IMR-90 (cell line): ENCODE results near the gene DOCK4. TPM values are rescaled to one million over a fixed set of nuclear protein-coding genes. Genes with fewer than 3 reads are reported as not detected.

ENCODE experiments used
- ATAC-seq: fragments of 200-7000 bp; cut with Tn5 transposase; 2 replicates; pipeline ENCODE4 v1.9.1; 2020; ENCODE audit warnings: low read depth, mild to moderate bottlenecking, moderate library complexity
- BruUV-seq: library from RNA; stranded (reverse); fragments of 400-500 nt; replicated peaks from 2 replicates; lab custom pipeline; 2021; lab: Mats Ljungman, UMichigan
- CTCF ChIA-PET: fragments of 300-600 bp; formaldehyde crosslinking; extraction: SDS; loops from one replicate; lab custom pipeline; 2021; ENCODE audit warnings: antibody characterized with exemption; lab: Yijun Ruan, JAX
- POLR2A ChIA-PET: fragments of 300-600 bp; sonication (Branson Sonifier 250); formaldehyde crosslinking; loops from one replicate; lab custom pipeline; 2022; ENCODE audit warnings: antibody characterized with exemption; ENCODE audit not compliant: unreplicated experiment; lab: Charles Lee
- DNase-seq: peaks from one replicate; pipeline ENCODE4 v3.0.0; 2013
- H2AFZ ChIP-seq: replicated peaks from 2 replicates; pipeline ENCODE3; 2013; ENCODE audit warnings: low read length, mild to moderate bottlenecking; ENCODE audit not compliant: poor library complexity
- H2AK5ac ChIP-seq: 2 replicates; pipeline ENCODE4 v1.6.1; 2013; ENCODE audit warnings: low read depth, low read length, inconsistent platforms
- H2AK9ac ChIP-seq: replicated peaks from 2 replicates; pipeline ENCODE3; 2013; ENCODE audit warnings: mild to moderate bottlenecking, low read depth, low read length, moderate library complexity; ENCODE audit not compliant: poor library complexity
- H2BK120ac ChIP-seq: 2 replicates; pipeline ENCODE4 v1.6.1; 2013; ENCODE audit warnings: low read depth, low read length, inconsistent platforms
- H2BK15ac ChIP-seq: 3 replicates; pipeline ENCODE4 v1.6.1; 2013; ENCODE audit warnings: low read depth, low read length, inconsistent platforms
- H2BK20ac ChIP-seq: 2 replicates; pipeline ENCODE4 v1.6.1; 2013; ENCODE audit warnings: low read depth, mild to moderate bottlenecking, inconsistent platforms, low read length, moderate library complexity
- H2BK5ac ChIP-seq: 2 replicates; pipeline ENCODE4 v1.6.1; 2013; ENCODE audit warnings: mild to moderate bottlenecking, low read depth, low read length, inconsistent platforms; ENCODE audit not compliant: poor library complexity, severe bottlenecking
- H3K14ac ChIP-seq: replicated peaks from 2 replicates; pipeline ENCODE4 v1.6.1; 2013; ENCODE audit warnings: low read depth, low read length, inconsistent platforms
- H3K18ac ChIP-seq: 2 replicates; pipeline ENCODE4 v1.6.1; 2013; ENCODE audit warnings: low read depth, low read length, control low read depth
- H3K23ac ChIP-seq: 2 replicates; pipeline ENCODE4 v1.6.1; 2013; ENCODE audit warnings: low read depth, low read length, inconsistent platforms
- H3K27ac ChIP-seq: 2 replicates; pipeline ENCODE4 v1.5.1; 2013; ENCODE audit warnings: mild to moderate bottlenecking, control low read depth, low read length; ENCODE audit not compliant: insufficient read depth
- H3K27me3 ChIP-seq: 2 replicates; pipeline ENCODE4 v1.6.1; 2013; ENCODE audit warnings: low read length; ENCODE audit not compliant: control insufficient read depth, insufficient read depth
- H3K36me3 ChIP-seq: 2 replicates; pipeline ENCODE4 v1.6.1; 2013; ENCODE audit warnings: low read length, mixed read lengths; ENCODE audit not compliant: control insufficient read depth, insufficient read depth
- H3K4ac ChIP-seq: 2 replicates; pipeline ENCODE4 v1.6.1; 2013; ENCODE audit warnings: low read depth, low read length, inconsistent platforms
- H3K4me1 ChIP-seq: 2 replicates; pipeline ENCODE4 v1.6.1; 2013; ENCODE audit warnings: low read length, mixed read lengths; ENCODE audit not compliant: control insufficient read depth, insufficient read depth
- H3K4me2 ChIP-seq: 2 replicates; pipeline ENCODE4 v1.6.1; 2013; ENCODE audit warnings: low read depth, mild to moderate bottlenecking, control low read depth, low read length, moderate library complexity
- H3K4me3 ChIP-seq: 2 replicates; pipeline ENCODE4 v1.5.1; 2013; ENCODE audit warnings: low read depth, mild to moderate bottlenecking, control low read depth, low read length, moderate library complexity; ENCODE audit not compliant: insufficient read depth
- H3K56ac ChIP-seq: 2 replicates; pipeline ENCODE4 v1.6.1; 2013; ENCODE audit warnings: low read length, inconsistent platforms; ENCODE audit not compliant: insufficient read depth; ENCODE audit errors: extremely low read depth
- H3K79me1 ChIP-seq, 2 experiments: 2 replicates each; pipeline ENCODE4 v1.6.1; 2013; ENCODE audit warnings: low read length in 2 of 2, inconsistent platforms in 1 of 2, low read depth in 1 of 2
- H3K9ac ChIP-seq: 2 replicates; pipeline ENCODE4 v1.6.1; 2013; ENCODE audit warnings: low read depth, low read length, control low read depth
- H3K9me1 ChIP-seq: 2 replicates; pipeline ENCODE4 v1.6.1; 2013; ENCODE audit warnings: low read length, inconsistent platforms; ENCODE audit not compliant: insufficient read depth
- H3K9me3 ChIP-seq: 2 replicates; pipeline ENCODE4 v1.6.1; 2013; ENCODE audit warnings: low read length; ENCODE audit not compliant: control insufficient read depth, insufficient read depth
- H4K20me1 ChIP-seq: 2 replicates; pipeline ENCODE4 v1.6.1; 2013; ENCODE audit warnings: low read length, inconsistent platforms; ENCODE audit not compliant: insufficient read depth
- H4K5ac ChIP-seq: 2 replicates; pipeline ENCODE4 v1.6.1; 2013; ENCODE audit warnings: mild to moderate bottlenecking, low read depth, low read length, control low read depth
- H4K8ac ChIP-seq, 2 experiments: 2 replicates each; pipeline ENCODE4 v1.6.1; 2013; ENCODE audit warnings: low read depth in 2 of 2, low read length in 2 of 2, control low read depth in 1 of 2, inconsistent platforms in 1 of 2
- H4K91ac ChIP-seq: 2 replicates; pipeline ENCODE4 v1.6.1; 2013; ENCODE audit warnings: low read depth, low read length, inconsistent platforms; ENCODE audit not compliant: insufficient read depth
- BHLHE40 ChIP-seq: fragments of 150-350 bp; IDR thresholded peaks from 2 replicates; pipeline ENCODE4 v1.6.1; 2016; ENCODE audit warnings: mild to moderate bottlenecking, low read depth, low read length
- CHD1 ChIP-seq: IDR thresholded peaks from 2 replicates; pipeline ENCODE4 v1.6.1; 2012; ENCODE audit warnings: low read depth, low read length, improper control_type of control experiment
- MAFK ChIP-seq: IDR thresholded peaks from 2 replicates; pipeline ENCODE4 v1.6.1; 2012; ENCODE audit warnings: low read depth, low read length, improper control_type of control experiment
- WGBS, 2 experiments: methylation state at CpG; one replicate each; pipeline versions ENCODE4 v1.1.5 to v1.1.7; 2013; ENCODE audit warnings: missing lambda C conversion rate in 2 of 2; ENCODE audit not compliant: insufficient read length in 1 of 2; ENCODE audit errors: extremely low coverage in 2 of 2; 5-methylcytosine and 5-hydroxymethylcytosine counted together
- dilution Hi-C: fragments of 300-500 bp; cut with HindIII; formaldehyde crosslinking; loops from one replicate; pipeline ENCODE4 v1.14.3; 2018; ENCODE audit warnings: low sequenced_read_pairs; ENCODE audit not compliant: unreplicated experiment
- in situ Hi-C: fragments of 300-500 bp; cut with MboI; formaldehyde crosslinking; loops from 3 replicates; pipeline ENCODE4 v1.14.3; 2019; ENCODE audit warnings: low sequenced_read_pairs, inconsistent platforms, mixed read lengths
- intact Hi-C: fragments of 100-400 bp; cut with micrococcal nuclease; formaldehyde crosslinking; loops from 2 replicates; pipeline ENCODE4 v1.10.0; 2022
- polyA plus RNA-seq, 3 experiments: library from polyadenylated mRNA; depleted of rRNA; stranded (reverse); fragments of >200 nt; gene quantifications; 2 replicates each; pipeline ENCODE4 v1.2.3, GENCODE V29; 2012; ENCODE audit warnings: low replicate concordance in 1 of 3
- total RNA-seq: library from RNA; depleted of rRNA; stranded (reverse); fragments of >200 nt; gene quantifications from 2 replicates; pipeline ENCODE4 v1.2.3, GENCODE V29; 2012

DOCK4 gene
- total and polyA plus RNA-seq, 2 of the 4 experiments (the other 2 are of a cell fraction), result 4.4 to 12.2 TPM

DNA sequence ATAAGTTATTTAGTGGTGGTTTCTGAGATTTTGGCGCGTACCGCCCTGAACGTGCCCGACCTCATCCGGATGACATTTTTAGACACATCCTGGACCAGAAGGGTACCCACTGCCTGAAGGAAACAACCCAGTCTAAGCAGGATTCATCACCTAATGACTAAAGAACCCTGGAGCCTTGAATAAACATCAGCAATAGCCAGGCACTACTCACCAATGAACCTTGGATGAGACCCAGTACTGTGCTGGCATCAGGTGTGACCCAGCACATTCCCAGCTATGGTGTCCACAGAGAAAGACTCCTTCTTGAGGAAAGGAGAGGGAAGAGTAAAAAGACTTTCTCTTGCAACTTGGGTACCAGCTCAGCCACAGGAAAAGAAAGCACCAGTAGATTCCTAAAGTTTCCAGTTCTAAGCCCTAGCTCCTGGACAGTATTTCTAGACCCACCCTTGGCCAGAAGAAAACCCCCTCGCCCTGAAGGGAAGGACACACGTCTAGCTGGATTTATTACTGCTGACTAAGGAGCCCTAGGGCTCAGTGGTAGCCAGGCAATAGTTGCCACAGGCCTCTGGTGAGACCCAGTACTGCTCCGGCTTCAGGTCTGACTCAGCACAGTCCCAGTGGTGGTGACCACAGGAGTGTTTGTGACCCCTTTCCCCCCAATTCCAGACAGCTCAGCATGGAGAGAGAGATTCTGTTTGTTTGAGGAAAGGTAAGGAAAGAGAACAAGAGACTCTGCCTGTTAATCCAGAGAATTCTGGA is 32.8 kb upstream of the DOCK4 start:
- POLR2A ChIA-PET, result no interaction called here

More for the DNA sequence above, 32.8 kb upstream of the DOCK4 start:
- Histone ChIP-seq H4K5ac (no peak overlapping the region), H3K23ac (no peak overlapping the region), H2AK5ac (no peak overlapping the region), H2BK5ac (no peak overlapping the region), H2BK20ac (no peak overlapping the region), H3K56ac (no peak overlapping the region), H3K27ac (no peak overlapping the region), H2AFZ (no peak overlapping the region), H3K14ac (no peak overlapping the region), H4K8ac (no peak overlapping the region), H3K9me3 (no peaks in the 10 kb centered on the region), H3K9me1 (0 out of 2 replicates have a peak, but pooled peaks cover 5% of the 10 kb centered on the region), H3K36me3 (no peaks in the 10 kb centered on the region), H2BK120ac (no peak overlapping the region), H3K9ac (no peak overlapping the region), H3K4me1 (peaks cover 3% of the 10 kb centered on the region; the same call in 1 of the 2 replicates), H3K4me3 (no peak overlapping the region), H3K27me3 (no peaks in the 10 kb centered on the region), H4K91ac (no peak overlapping the region), H2BK15ac (no peak overlapping the region), H2AK9ac (peak overlapping the region; percentile 74), H4K20me1 (peaks cover 7% of the 10 kb centered on the region; the same call in 1 of the 2 replicates), H3K18ac (no peak overlapping the region), H3K4ac (no peak overlapping the region), H3K79me1 (peaks cover 10 to 20% of the 10 kb centered on the region in 2 experiments; a peak in 3 of 4 replicates), H3K4me2 (no peak overlapping the region)
- CTCF ChIA-PET, result no interaction called here
- DNase-seq (peak; percentile 41), ATAC-seq (peak; percentile 66)
- 96% methylated on average over 4 of the region's 9 CpGs; no CpG with 5 or more reads in 1 of the 2 experiments for WGBS, 2 experiments
- dilution Hi-C loops (no loop called here), in situ Hi-C loops (no loop called here), intact Hi-C loops (no loop called here)
- BruUV-seq, result no TSS peak
- TF ChIP-seq MAFK (peak; percentile 35; the same call in 1 of the 2 replicates), BHLHE40 (no peak), CHD1 (no peak)
